Epithelial cell of esophagus (primary cell): ENCODE data around the gene CNTNAP2.

ENCODE experiments used
- DNase-seq: peaks from one replicate; pipeline ENCODE4 v3.0.0; 2010; ENCODE audit warnings: low read depth
- H3K4me3 ChIP-seq: 2 replicates; pipeline ENCODE4 v1.5.1; 2011; ENCODE audit warnings: mild to moderate bottlenecking, low read length, control low read depth
- TF ChIP-seq, protein P1 (sequence below): IDR thresholded peaks from 2 replicates; pipeline ENCODE4 v1.5.1; 2011; ENCODE audit warnings: low read depth, mild to moderate bottlenecking, low read length, control low read depth, inconsistent platforms; ENCODE audit not compliant: insufficient read depth; ENCODE audit errors: missing control alignments

The CNTNAP2 gene

GRCh38 chr7:146736446-146737190 lies 620.0 kb downstream of the CNTNAP2 start:
- TF ChIP-seq, protein P1, sequence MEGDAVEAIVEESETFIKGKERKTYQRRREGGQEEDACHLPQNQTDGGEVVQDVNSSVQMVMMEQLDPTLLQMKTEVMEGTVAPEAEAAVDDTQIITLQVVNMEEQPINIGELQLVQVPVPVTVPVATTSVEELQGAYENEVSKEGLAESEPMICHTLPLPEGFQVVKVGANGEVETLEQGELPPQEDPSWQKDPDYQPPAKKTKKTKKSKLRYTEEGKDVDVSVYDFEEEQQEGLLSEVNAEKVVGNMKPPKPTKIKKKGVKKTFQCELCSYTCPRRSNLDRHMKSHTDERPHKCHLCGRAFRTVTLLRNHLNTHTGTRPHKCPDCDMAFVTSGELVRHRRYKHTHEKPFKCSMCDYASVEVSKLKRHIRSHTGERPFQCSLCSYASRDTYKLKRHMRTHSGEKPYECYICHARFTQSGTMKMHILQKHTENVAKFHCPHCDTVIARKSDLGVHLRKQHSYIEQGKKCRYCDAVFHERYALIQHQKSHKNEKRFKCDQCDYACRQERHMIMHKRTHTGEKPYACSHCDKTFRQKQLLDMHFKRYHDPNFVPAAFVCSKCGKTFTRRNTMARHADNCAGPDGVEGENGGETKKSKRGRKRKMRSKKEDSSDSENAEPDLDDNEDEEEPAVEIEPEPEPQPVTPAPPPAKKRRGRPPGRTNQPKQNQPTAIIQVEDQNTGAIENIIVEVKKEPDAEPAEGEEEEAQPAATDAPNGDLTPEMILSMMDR: no peak
- peak; percentile 2 for DNase-seq
- no peak overlapping the region for H3K4me3 ChIP-seq

- TF ChIP-seq, protein P1: no peak
- no peak overlapping the region for H3K4me3 ChIP-seq
- DNase-seq: no peak
Observed at GRCh38 chr7:146740039-146740438, 623.4 kb downstream of the CNTNAP2 start.

GRCh38 chr7:146741911-146742310 lies 625.3 kb downstream of the CNTNAP2 start:
- TF ChIP-seq, protein P1: no peak
- DNase-seq: no peak
- no peak overlapping the region for H3K4me3 ChIP-seq

- DNase-seq: no peak
- H3K4me3 ChIP-seq: no peak overlapping the region
- TF ChIP-seq, protein P1: no peak
Observed at GRCh38 chr7:146754385-146754784, 637.8 kb downstream of the CNTNAP2 start.

- no peak overlapping the region for H3K4me3 ChIP-seq
- DNase-seq: no peak
- TF ChIP-seq, protein P1: no peak
Observed at GRCh38 chr7:146755585-146755984, 639.0 kb downstream of the CNTNAP2 start.

DNA sequence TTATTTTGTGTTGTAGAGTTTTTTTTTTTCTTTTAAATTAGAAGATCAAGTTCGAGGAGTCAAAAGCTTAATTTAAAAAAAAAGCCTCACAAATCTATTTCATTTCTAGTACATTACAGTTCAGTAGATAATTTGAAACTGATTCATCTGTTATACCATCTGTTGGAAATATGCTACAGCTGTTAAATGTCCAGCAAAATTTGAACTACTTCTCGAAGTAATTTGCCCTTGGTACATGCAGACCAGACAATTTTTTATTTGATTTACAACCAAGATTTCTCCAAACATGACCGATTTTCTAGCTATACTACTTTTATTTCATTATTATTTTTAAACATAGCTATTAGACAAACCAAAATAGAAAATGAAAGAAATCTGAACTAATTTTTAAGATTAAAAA lies 647.9 kb downstream of the CNTNAP2 start:
- no peak for DNase-seq
- no peak overlapping the region for H3K4me3 ChIP-seq
- TF ChIP-seq, protein P1: no peak

- H3K4me3 ChIP-seq: no peak overlapping the region
- TF ChIP-seq, protein P1: no peak
- no peak for DNase-seq
Observed at GRCh38 chr7:146768957-146769356, 652.4 kb downstream of the CNTNAP2 start.
